CD4-positive, alpha-beta T cell treated with Interleukin-10 for 1 hour (primary cell): ENCODE results near the gene NGF.
"Not testable (repeated sequence)": the region's sequence is repeated elsewhere in the genome, so short reads cannot be mapped to it uniquely, and the experiment has no call there.

ENCODE experiments used
- DNase-seq: peaks from one replicate; pipeline ENCODE4 v3.0.0-alpha.2; 2020

Gene NGF

DNA sequence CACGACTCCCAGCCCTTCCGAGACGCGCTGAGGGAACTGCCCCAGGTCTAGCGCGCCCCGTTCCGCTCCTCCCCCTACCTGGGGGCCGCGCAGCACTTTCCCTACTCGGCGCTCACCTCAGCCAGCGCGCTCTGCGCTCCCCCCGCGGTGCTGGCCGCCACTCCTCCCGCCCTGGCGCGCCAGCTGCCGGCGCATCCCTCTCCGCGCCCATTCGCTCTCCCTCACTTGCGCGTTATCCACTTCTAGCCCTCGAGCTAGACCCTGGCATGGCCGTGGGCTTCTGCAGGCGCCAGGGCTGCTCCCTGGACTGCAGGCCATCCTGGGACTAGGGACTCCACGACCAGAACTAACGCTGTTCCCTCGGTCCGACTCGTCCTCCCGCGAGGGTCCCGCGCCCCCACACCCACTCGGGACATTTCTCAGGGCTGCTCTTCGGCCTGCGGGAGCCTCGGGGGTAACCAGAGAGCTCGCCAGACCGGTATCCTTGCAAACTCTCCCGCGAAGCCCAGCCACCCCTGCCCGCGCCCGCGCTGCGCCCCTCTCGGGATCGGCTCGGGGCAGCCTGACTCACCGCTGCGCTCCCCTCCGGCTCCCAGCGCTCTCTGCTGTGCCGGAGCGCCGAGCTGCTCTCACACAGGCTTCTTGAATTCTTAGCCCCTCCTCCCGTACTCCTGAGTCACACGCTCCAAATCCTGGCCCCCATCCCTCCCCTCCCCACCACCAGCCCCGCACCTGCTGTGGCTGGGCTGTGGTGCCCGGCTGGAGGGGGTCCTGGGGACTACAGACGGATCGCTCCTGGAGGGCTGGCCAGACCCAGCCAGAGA is at the start of gene NGF:
NGF (minus strand) TSS at position 617 of the 824 bp plus-strand sequence. CDS start 51,454 bp downstream, outside the sequence.
- no peak for DNase-seq

DNA sequence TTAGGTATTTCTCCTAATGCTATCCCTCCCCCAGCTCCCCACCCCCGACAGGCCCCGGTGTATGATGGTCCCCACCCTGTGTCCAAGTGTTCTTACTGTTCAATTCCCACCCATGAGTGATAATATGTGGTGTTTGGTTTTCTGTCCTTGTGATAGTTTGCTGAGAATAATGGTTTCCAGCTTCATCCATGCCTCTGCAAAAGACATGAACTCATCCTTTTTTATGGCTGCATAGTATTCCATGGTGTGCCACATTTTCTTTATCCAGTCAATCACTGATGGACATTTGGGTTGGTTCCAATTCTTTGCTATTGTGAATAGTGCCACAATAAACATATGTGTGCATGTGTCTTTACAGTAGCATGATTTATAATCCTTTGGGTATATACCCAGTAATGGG is 45.4 kb upstream of the NGF start:
- DNase-seq: not testable (repeated sequence)

DNA sequence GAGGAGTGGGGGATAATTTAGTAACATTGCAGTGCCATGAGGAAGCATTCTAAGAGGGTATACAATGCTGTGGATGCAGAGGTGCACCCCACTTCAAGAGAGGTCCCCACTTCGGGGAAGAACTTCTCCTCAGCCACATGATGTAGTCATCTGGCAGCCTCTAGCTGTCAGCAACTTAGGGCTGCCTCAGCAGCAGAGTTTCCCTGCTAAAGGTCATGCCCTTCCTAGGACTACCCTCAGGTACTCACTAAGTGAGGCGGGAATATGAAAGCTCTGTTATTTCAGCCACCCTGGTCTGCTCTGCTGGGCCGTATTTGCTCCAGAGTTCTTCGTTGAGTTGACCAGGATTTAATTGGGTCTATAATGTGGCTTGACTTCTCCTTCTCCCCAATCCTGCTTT is 41.9 kb upstream of the NGF start:
- DNase-seq: no peak

DNA sequence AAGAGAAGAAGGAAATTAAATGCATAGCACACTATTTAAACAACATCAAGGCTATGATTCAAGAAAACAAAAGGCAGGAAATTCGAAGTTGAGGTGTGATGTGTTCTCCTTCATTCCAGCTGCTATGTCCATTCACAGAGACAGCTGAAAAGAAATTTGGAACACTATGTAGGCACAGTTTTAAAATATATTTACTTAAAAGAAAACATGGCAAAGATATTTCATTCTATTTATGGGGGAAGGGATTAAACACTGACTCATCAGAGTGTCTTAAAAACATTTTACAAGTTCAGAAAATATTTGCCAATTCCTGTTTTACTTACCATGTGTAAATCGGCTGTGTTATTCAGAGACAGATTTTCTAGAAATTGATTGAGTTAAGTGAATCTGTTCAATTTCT is 39.4 kb upstream of the NGF start:
- no peak for DNase-seq

DNA sequence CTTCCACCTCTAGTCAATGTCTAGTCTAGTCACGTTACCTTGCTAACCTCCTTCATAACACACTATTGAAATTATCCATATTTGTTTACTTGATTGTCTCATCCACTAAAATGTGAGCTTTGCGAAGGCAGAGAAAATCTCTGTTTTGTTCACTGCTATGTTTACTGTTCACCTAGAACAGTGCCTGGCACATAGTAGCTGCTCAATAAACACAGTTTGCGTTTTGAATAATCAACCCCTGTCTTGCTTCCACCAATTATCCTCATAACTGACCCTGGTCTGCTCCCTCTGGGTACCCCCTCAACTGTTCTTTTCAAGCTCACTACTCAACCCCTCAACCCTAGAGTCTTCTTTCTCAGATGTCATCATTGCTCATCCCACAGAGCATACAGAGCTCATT is 36.5 kb upstream of the NGF start:
- no peak for DNase-seq

DNA sequence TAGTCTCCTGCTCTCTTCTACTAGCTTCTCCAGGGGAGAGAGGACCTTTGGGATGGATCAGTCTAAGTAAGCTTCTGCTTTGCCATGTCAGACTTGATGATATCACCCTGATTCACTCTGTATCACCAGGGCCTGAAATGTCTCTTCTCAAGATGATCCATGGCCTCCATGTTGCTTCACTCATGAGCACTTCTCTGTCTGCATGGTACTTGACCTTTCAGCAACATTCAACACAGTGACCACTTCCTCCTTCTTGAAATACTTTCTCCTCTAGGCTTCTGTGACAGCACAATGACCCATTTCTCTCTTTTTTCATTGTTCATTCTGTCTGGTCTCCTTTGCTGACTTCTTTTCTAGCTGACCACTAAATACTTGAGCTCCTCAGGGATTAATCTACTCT is 35.3 kb upstream of the NGF start:
- no peak for DNase-seq

DNA sequence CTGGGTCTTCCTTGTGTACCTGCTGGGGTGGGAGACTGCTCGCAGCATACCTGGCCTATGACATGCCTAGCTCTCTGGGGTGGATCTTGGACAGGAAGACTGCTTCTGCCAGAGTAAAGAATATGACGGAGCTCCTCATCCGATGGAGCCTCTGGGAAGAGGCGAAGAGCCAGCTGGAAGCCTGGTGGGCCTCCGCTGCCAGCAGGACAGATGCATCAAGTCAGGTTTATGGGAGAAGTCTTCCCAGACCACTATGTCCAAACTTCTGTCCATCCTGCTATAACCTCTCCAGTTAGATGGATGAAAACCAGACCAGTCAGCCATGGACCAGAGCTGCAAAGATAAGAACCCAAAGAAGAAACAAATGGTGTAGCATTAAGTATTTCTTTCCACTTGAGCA is 27.7 kb upstream of the NGF start:
- no peak for DNase-seq

DNA sequence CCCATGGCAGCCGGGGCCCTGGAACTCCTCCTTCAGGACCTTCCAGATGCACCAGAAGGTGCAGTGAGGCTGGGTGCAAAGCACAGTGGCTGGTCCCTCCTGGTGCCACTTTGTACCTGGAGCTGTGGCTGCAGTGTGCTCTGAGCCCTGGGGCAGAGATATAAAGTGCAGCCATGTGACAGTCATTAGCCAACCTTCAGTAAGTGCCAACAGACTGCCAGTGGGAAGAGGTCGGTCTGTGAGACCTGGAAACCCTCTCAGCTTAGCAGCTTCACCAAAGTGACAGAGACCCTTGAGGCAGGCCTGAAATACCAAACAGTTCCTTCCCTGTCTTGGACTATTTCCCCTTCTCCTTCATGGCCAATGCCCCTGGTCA is 26.7 kb upstream of the NGF start:
- no peak for DNase-seq

DNA sequence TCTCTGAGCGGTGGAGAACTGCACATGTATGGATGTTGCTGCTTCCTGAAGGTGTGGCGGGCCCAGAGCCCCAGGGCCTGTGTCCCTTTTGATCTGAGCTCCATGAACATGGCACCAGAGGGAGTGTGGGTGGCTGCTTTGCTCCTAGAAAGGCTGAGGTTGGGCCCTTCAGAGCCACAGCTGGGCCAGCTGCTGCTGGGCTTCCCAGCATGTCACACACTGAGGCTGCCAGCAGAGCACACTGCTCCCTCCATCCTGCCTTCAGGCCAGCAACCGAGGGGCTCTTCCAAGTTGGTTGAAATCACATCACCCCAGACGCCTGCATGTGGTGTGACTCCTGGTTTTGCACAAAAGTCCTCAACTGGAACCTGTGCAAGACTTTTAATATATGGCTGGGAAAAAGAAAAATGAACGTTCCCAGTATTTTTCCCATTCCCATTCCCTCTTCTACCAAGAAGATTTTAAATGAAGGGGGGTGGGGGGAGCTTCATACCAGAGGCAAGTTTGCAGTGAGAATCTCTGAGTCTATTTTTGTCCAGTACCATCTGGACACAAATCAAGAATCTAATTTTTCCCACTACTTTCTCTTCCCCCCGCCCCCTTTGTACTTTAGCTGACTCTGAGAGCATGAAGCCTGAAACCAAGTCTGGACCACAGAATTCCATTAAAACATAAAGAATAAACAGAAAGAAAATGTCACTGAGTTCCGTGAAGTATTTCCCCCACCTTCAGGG is 26.2 kb upstream of the NGF start:
- DNase-seq: no peak

DNA sequence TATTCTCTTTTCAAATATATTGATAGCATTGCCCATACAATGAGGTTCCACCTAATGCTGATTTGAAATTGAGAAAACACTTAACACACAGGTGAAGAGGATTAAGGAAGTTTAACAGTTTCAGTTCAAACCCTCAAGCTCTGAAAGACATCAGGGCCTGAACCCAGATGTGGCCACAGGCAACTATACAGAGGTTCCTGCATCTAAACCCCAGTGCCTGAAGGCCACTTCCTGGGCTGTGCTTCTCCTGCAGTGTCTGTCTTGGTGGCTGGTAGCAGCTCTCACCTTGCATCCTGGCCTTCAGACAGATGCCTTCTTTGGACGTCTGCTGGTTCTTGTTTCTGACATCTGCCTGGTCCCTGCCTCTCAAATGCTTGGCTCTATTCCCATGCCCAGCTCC is 25.1 kb upstream of the NGF start:
- no peak for DNase-seq

DNA sequence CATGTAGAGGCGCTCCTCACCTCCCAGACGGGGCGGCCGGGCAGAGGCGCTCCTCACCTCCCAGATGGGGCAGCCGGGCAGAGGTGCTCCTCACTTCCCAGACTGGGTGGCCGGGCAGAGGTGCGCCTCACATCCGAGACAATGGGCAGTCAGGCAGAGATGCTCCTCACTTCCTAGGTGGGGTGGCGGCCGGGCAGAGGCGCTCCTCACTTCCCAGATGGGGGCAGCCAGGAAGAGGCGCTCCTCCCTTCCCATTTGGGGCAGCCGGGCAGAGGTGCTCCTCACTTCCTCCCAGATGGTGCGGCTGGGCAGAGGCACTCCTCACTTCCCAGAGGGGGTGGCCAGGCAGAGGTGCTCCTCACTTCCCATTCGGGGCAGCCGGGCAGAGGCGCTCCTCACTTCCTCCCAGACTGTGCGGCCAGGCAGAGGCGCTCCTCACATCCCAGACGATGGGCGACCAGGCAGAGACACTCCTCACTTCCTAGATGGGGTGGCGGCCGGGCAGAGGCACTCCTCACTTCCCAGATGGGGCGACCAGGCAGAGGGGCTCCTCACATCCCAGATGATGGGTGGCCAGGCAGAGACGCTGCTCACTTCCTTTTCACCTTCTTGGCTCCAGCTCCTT is 22.6 kb upstream of the NGF start:
- DNase-seq: not testable (repeated sequence)

DNA sequence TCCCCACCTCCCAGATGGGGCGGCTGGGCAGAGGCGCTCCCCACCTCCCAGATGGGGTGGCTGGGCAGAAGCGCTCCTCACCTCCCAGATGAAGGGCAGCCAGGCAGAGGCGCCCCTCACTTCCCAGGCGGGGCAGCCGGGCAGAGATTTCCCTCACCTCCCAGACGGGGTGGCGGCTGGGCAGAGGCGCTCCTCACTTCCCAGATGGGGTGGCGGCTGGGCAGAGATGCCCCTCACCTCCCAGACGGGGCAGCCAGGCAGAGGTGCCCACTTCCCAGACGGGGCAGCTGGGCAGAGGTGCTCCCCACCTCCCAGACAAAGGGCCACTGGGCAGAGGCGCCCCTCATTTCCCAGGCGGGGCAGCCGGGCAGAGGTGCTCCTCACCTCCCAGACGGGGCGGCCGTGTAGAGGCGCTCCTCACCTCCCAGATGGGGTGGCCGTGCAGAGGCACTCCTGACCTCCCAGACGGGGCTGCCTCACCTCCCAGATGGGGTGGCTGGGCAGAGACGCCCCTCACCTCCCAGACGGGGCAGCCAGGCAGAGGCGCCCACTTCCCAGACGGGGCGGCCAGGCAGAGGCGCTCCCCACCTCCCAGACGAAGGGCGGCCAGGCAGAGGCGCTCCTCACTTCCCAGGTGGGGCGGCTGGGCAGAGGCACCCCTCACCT is 21.9 kb upstream of the NGF start:
- DNase-seq: not testable (repeated sequence)

DNA sequence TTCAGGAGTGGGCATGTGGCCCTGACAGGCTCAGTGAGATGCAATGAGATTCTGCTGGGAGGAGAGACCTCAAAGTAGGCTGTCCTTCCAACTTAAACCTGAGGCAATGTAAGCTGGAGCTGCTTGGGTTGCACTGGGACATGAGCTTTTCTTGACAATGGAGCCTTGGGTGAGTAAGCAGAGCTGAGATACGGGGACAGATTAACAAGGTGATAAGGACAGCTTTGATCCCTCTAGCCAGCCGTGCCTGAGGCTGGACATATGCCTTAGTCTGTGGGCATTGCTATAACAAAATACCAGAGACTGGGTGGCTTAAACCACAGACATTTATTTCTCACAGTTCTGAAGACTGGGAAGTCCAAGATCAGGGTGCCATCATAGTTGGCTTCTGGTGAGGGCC is 18.3 kb upstream of the NGF start:
- DNase-seq: no peak

DNA sequence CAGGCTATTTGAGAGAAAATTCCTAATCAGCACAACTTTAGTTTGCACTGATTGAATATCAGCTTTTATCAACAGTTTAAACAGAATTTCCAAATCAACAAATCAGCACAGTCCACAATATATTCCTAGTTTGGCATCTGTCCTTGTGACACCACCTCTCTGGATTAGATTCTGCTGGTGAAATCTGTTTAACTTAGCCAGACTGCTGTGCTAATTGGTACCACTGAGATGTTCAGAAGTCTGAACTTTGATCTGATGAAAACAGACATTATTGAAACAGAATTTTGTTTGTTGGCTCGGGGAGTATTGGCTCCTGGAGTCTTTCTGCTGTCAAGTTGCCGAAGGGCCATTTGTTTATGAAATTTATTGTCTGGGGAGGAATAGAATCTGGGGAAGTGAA is 17.0 kb upstream of the NGF start:
- no peak for DNase-seq

DNA sequence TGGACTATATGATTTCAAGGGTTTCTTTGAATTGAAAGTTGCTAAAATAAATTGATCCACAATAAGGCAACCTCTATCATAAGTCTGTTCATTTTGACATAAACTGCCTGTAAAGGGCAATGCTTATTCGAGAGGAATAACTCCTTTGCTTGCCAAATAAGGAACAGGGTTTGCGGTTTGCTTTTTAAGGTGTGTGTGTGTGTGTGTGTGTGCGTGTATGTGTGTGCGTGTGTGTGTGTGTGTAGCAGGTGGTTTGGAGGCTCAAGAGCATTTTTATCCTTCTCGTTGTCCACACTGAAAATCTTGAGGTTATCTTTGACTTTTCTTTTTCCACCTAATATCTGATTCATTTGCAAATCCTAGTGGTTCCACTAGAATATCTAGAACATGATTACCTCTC is 13.1 kb upstream of the NGF start:
- no peak for DNase-seq

DNA sequence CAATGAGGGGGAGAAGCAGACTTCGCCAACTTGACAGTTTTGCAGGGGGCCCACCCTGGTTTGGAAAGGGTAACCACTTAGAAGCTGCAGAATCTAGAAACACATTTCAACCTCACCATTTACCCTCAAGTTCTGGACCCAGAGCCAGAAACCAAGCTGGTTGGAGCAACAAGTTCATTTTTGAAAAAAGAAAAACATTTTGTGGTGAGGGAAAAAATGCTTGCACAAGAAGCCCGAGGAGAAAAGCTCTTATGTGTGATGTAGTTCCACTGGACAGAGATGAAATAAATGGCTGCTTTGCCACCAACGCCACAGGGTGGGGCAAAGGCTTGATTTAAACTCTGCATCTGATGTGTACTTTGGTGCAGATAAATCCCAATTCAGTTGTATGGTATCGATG is 10.6 kb upstream of the NGF start:
- DNase-seq: no peak

DNA sequence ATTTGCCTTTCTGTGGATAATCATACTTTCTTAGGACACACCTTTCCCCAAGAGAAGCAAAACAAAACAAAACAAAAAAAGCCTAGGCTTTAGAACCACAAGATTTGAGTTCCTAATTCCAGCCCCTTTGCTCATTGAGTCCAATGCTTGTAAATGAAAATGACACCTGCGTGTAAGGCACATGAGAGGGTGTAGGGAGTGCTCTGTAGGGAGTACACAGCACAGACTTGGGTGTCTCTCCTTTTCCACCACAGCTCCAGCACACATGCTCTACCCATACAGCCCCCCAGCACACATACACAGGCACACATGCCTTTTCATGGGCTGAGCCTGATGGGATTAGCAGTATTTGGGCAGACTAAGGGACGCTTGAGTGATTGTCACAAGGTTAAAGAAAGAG is 9.2 kb upstream of the NGF start:
- no peak for DNase-seq

DNA sequence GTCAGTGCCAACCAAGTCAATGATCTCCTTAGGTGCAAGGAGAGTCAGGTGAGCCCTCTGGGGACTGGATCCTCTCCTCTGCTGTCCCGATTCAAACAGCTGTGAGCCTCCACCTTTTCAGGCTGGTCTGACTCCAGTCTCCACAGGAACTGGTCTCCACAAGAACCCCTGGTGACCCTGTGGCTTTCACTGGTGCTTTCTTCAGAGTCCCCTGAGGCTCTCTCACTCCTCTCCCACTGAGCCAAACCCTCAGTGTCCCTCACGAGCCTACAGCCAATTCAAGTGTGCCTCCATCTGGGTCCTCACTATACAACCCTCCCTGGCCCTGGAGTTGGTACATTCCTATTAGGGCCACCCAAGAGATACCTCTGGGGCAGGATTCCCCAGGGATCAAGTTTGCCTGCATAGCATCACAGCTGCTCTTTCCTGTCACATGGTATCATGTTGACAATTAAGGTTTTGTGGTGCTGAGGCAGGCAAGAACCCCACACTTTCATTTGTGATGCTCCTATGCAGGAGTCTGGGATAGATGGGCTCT is 5.2 kb upstream of the NGF start:
- no peak for DNase-seq

DNA sequence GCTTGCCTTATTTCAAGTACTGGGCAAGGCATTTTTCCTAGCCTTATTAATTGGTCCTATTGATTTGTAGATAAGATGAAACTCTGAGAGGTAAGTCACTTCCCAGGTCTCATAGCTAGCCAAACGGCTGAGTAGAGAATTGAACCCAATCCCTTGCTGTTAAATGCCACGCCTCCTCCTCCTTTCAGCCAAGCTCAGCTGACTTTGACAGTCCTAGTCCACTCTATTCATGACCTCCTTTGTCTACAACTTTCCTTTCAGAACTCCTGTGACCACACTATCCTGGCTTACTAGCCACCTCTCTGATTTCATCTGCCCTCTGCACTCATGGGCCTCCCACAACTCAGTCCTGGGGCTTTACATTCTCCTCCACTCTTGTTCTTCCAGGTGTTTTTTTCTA is 3.9 kb upstream of the NGF start:
- no peak for DNase-seq

DNA sequence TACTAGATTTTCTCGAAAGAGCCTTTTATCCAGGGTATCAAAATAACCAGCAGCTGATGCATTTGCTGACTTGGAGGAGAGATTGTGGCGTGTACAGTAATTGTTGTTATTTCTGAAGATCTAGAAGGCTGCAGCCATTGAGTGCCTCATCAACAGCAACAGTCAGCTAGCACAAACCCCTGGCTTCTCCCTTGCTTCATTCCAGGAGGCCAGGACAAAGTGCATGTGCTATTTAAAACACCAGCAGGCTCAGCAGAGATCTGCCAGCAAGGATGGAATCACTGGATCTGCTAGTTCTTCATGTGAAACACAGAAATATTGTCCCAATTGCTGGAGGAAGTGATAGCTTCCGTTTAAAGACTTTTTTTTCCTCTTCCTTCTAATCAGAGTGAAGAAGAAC is 2.8 kb upstream of the NGF start:
- DNase-seq: no peak

DNA sequence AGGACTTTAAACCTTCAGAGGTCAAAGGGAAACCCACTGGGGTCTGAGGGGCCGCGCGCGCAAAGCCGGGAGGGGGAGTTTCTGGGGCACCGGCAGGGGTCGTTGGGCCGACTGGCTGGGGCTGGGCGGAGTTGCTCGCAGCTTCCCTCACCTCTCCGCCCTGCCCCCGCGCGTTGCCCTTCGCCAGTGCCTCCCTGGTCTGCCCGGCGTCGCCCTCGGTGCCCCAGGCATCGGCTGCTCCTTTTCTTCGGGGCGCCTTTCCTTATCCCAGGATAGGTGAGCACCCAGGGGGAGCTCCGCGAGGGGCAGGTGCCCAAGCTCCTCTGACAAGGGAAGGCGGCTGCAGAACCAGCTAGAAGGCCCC is 390 bp upstream of the NGF start:
- no peak for DNase-seq

DNA sequence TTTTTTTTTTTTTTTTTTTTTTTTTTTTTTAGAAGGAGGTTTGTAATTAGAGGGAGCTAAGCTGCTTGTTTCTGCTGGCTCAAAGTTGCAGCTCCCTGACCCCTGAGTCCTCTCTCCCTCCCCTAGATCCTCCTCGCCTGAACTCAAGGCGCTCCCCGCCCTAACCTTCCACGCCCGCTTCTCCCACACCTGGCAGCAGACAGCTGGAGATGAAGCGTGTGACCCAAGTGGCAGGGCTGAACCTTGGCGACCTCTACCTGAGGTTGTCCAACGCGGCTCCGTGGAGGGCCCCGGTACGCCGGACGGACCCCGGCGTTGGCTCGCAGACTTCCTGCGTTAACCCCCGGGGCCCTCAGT is 795 bp downstream of the NGF start:
- DNase-seq: no peak

DNA sequence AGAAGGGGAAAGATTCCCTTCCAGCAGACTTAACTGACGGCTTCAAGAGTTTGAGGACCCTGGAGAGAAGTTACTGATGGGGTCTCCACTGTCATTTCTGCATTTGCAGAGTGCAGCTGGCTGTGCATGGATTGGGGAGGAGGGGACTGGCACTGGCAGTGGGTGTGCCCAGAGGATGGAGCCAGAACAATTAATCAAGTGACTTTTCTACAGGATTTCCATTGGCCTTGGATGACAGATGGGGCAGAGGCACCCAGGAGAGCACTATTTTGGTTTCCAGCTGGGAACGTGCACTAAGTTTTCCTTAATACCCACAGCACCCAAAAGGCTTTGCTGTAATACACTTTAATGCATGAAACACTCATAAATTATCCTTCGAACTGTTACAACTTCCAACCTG is 1.3 kb downstream of the NGF start:
- no peak for DNase-seq
